HEK293 (cell line): ENCODE results near the gene NEU4.

ENCODE experiments used
- KLF1 ChIP-seq: fragments of 450-650 bp; formaldehyde crosslinking; IDR thresholded peaks from 2 replicates; pipeline ENCODE4 v1.5.1; 2016; ENCODE audit warnings: missing biosample characterization, missing genetic modification characterization
- YY1 ChIP-seq: fragments of 450-650 bp; formaldehyde crosslinking; IDR thresholded peaks from 2 replicates; pipeline ENCODE4 v1.5.1; 2018; ENCODE audit warnings: missing biosample characterization, missing genetic modification characterization
- ZNF311 ChIP-seq: fragments of 450-650 bp; formaldehyde crosslinking; IDR thresholded peaks from 2 replicates; pipeline ENCODE4 v1.5.1; 2017; ENCODE audit warnings: missing biosample characterization, missing genetic modification characterization, borderline replicate concordance
- ZNF335 ChIP-seq: fragments of 450-650 bp; formaldehyde crosslinking; conservative IDR thresholded peaks from 2 replicates; pipeline ENCODE4 v1.5.1; 2016; ENCODE audit warnings: missing biosample characterization, missing genetic modification characterization
- ZNF350 ChIP-seq: fragments of 450-650 bp; formaldehyde crosslinking; IDR thresholded peaks from 2 replicates; pipeline ENCODE4 v1.5.0; 2017; ENCODE audit warnings: missing biosample characterization, mild to moderate bottlenecking, missing genetic modification characterization
- ZNF416 ChIP-seq: fragments of 450-650 bp; formaldehyde crosslinking; IDR thresholded peaks from 2 replicates; pipeline ENCODE4 v1.5.1; 2016; ENCODE audit warnings: missing biosample characterization, missing genetic modification characterization
- ZNF707 ChIP-seq: fragments of 450-650 bp; formaldehyde crosslinking; IDR thresholded peaks from 2 replicates; pipeline ENCODE4 v1.5.1; 2016; ENCODE audit warnings: missing biosample characterization, missing genetic modification characterization
- ZNF837 ChIP-seq: fragments of 450-650 bp; formaldehyde crosslinking; IDR thresholded peaks from 2 replicates; pipeline ENCODE4 v1.5.1; 2016; ENCODE audit warnings: missing biosample characterization, missing genetic modification characterization
- TF ChIP-seq, protein P1 (sequence below): fragments of 450-650 bp; formaldehyde crosslinking; IDR thresholded peaks from 2 replicates; pipeline ENCODE4 v1.5.1; 2016; ENCODE audit warnings: missing biosample characterization, missing genetic modification characterization

DNA sequence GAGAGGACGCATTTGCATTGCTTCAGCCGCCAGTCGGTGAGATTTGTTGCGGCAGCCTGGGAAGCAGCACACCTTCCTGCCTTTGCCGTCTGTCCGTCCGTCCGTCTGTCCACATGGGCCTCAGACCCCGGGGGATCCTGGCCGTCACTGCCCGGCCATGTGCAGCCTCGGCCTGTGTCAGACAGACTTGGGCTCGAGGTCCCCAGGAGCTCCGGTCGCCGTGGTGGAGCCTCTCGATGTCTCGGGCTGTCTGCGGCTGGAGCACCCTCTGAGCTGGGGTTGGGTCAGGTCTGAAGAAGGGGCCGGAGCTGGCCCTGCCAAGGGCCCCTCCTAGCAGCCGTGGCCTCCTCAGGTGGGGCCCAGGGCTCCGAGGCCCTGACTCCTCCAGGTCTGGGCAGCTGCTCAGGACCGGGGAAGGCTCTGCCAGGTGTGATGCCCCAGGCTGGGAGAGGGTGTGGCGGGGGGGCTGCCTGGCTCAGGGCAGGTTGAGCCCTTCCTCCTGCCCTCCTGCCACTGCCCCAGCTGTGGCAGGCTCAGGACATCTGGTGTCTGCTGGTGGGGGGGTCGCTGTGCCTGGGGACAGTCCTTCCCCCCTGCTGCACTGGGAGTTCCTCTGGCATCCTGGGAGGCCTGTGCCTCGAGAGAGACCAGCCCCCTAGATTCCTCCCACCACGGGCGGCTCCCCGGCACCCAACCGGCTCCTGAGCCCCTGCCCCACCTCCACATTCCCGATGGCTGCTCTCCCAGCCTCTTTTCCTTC, 11.8 kb downstream of the NEU4 start:
- TF ChIP-seq ZNF837 (tag by site-specific recombination) (no peak), ZNF350 (tag by site-specific recombination) (no peak), ZNF335 (no peak), ZNF416 (no peak), ZNF707 (tag by site-specific recombination) (no peak), ZNF311 (no peak), KLF1 (tag by site-specific recombination) (no peak), YY1 (tag by site-specific recombination) (no peak)
- TF ChIP-seq, protein P1, sequence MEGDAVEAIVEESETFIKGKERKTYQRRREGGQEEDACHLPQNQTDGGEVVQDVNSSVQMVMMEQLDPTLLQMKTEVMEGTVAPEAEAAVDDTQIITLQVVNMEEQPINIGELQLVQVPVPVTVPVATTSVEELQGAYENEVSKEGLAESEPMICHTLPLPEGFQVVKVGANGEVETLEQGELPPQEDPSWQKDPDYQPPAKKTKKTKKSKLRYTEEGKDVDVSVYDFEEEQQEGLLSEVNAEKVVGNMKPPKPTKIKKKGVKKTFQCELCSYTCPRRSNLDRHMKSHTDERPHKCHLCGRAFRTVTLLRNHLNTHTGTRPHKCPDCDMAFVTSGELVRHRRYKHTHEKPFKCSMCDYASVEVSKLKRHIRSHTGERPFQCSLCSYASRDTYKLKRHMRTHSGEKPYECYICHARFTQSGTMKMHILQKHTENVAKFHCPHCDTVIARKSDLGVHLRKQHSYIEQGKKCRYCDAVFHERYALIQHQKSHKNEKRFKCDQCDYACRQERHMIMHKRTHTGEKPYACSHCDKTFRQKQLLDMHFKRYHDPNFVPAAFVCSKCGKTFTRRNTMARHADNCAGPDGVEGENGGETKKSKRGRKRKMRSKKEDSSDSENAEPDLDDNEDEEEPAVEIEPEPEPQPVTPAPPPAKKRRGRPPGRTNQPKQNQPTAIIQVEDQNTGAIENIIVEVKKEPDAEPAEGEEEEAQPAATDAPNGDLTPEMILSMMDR = no peak
